Suprapubic skin (tissue), 4 donors: ENCODE results near the gene SPACA7. TPM values are rescaled to one million over a fixed set of nuclear protein-coding genes. Genes with fewer than 3 reads are reported as not detected.

ENCODE experiments used
- DNase-seq, 2 donors: peaks; one replicate each; pipeline ENCODE4 v3.0.0-alpha.2; 2019; ENCODE audit warnings: low spot score in 2 of 2
- H3K27ac ChIP-seq: fragments of 200-600 bp; sonication (generic); one replicate; pipeline ENCODE4 v1.5.1; 2019
- H3K27me3 ChIP-seq: fragments of 200-600 bp; sonication (generic); one replicate; pipeline ENCODE4 v1.5.1; 2019
- H3K36me3 ChIP-seq: fragments of 200-600 bp; sonication (generic); one replicate; pipeline ENCODE4 v1.5.1; 2019
- H3K4me1 ChIP-seq: fragments of 200-600 bp; sonication (generic); one replicate; pipeline ENCODE4 v1.5.1; 2019
- H3K4me3 ChIP-seq: fragments of 200-600 bp; sonication (generic); one replicate; pipeline ENCODE4 v1.5.1; 2019; ENCODE audit warnings: mild to moderate bottlenecking
- H3K9me3 ChIP-seq: fragments of 200-600 bp; sonication (generic); one replicate; pipeline ENCODE4 v1.5.1; 2019
- CTCF ChIP-seq, 2 donors: fragments of 200-600 bp in 1 of 2; fragments of 450-650 bp in 1 of 2; sonication (generic) in 1 of 2; IDR thresholded peaks; one replicate each; pipeline ENCODE4 v1.5.1; 2016 to 2019; ENCODE audit warnings: antibody characterized with exemption in 2 of 2, mild to moderate bottlenecking in 1 of 2, moderate library complexity in 1 of 2
- EP300 ChIP-seq: sonication (generic); formaldehyde crosslinking; IDR thresholded peaks from one replicate; pipeline ENCODE4 v1.6.1; 2017; ENCODE audit warnings: antibody characterized with exemption
- POLR2A ChIP-seq, 2 donors: fragments of 450-650 bp; IDR thresholded peaks; one replicate each; pipeline ENCODE4 v1.6.1; 2017; ENCODE audit warnings: antibody characterized with exemption in 2 of 2, mild to moderate bottlenecking in 2 of 2, moderate library complexity in 2 of 2
- POLR2AphosphoS5 ChIP-seq, 3 donors: sonication (generic); formaldehyde crosslinking; IDR thresholded peaks; one replicate each; pipeline ENCODE4 v1.6.1; 2017; ENCODE audit warnings: antibody characterized with exemption in 3 of 3
- WGBS: methylation state at CpG from one replicate; pipeline ENCODE4 v1.1.5; 2018; 5-methylcytosine and 5-hydroxymethylcytosine counted together
- total RNA-seq, 4 donors: library from RNA; depleted of rRNA; stranded (reverse); fragments of >200 nt; gene quantifications; one replicate each; pipeline ENCODE4 v1.1.0, GENCODE V29; 2016

The SPACA7 gene
- total RNA-seq, 4 donors from 2014 or later: not detected

GRCh38 chr13:112447306-112447705 is 71.2 kb downstream of the SPACA7 start:
- no peak for TF ChIP-seq CTCF (IDR thresholded peaks at IDR 0.05)
- TF ChIP-seq POLR2A (IDR thresholded peaks at IDR 0.05): no peak
- no peak for TF ChIP-seq POLR2AphosphoS5 (IDR thresholded peaks at IDR 0.05)
- no peak for TF ChIP-seq EP300
- Histone ChIP-seq H3K27ac (no peak overlapping the region), H3K9me3 (no peaks in the 10 kb centered on the region), H3K4me3 (no peak overlapping the region), H3K4me1 (peaks cover 4% of the 10 kb centered on the region), H3K27me3 (peaks cover 52% of the 10 kb centered on the region), H3K36me3 (no peaks in the 10 kb centered on the region)
- WGBS: no CpG with 5 or more reads among the region's 2 CpGs
- no peak for DNase-seq

- Histone ChIP-seq H3K9me3 (no peaks in the 10 kb centered on the region), H3K4me1 (no peaks in the 10 kb centered on the region), H3K4me3 (no peak overlapping the region), H3K27me3 (peaks cover 50% of the 10 kb centered on the region), H3K27ac (no peak overlapping the region), H3K36me3 (no peaks in the 10 kb centered on the region)
- 79% methylated on average over 21 of the region's 27 CpGs for whole genome bisulfite sequencing
- DNase-seq: peak; percentile 46 to 64
- TF ChIP-seq CTCF (IDR thresholded peaks at IDR 0.05): no peak
- TF ChIP-seq EP300: no peak
- TF ChIP-seq POLR2AphosphoS5 (IDR thresholded peaks at IDR 0.05): no peak
- TF ChIP-seq POLR2A (IDR thresholded peaks at IDR 0.05): no peak
These were observed 71.8 kb downstream of the SPACA7 start for GRCh38 chr13:112447761-112448603.

GRCh38 chr13:112448621-112449544 is 72.7 kb downstream of the SPACA7 start:
- Histone ChIP-seq H3K36me3 (no peaks in the 10 kb centered on the region), H3K9me3 (no peaks in the 10 kb centered on the region), H3K4me1 (no peaks in the 10 kb centered on the region), H3K27me3 (peaks cover 40% of the 10 kb centered on the region), H3K27ac (no peak overlapping the region), H3K4me3 (no peak overlapping the region)
- no peak for TF ChIP-seq POLR2AphosphoS5 (IDR thresholded peaks at IDR 0.05)
- no peak for TF ChIP-seq POLR2A (IDR thresholded peaks at IDR 0.05)
- no peak for TF ChIP-seq EP300
- TF ChIP-seq CTCF (IDR thresholded peaks at IDR 0.05): no peak
- peak in 1 of 2 donors; percentile 69 for DNase-seq
- 77% methylated on average over 19 of the region's 20 CpGs for WGBS

GRCh38 chr13:112449545-112449930 is 73.4 kb downstream of the SPACA7 start:
- Histone ChIP-seq H3K27me3 (peaks cover 34% of the 10 kb centered on the region), H3K4me1 (no peaks in the 10 kb centered on the region), H3K9me3 (no peaks in the 10 kb centered on the region), H3K4me3 (no peak overlapping the region), H3K36me3 (no peaks in the 10 kb centered on the region), H3K27ac (no peak overlapping the region)
- 67% methylated on average over 15 of the region's 16 CpGs for WGBS
- no peak for DNase-seq
- TF ChIP-seq CTCF (IDR thresholded peaks at IDR 0.05) (no peak), POLR2AphosphoS5 (IDR thresholded peaks at IDR 0.05) (no peak), POLR2A (IDR thresholded peaks at IDR 0.05) (no peak), EP300 (no peak)
